Effector memory CD8-positive, alpha-beta T cell (primary cell): Measurements from ENCODE around the gene UAP1.
A peak's percentile ranks its signal among the peaks of the same experiment; 100 is the strongest.

ENCODE experiments used
- ATAC-seq: fragments of 150-1000 bp; cut with Tn5 transposase; replicated peaks from 2 replicates; pipeline ENCODE4 v1.10.0; 2021; ENCODE audit warnings: mild to moderate bottlenecking, moderate library complexity
- DNase-seq, 3 experiments: peaks; one replicate each; pipeline ENCODE4 v3.0.0; 2021
- H3K27ac Mint-ChIP-seq, 2 donors: one replicate each; pipeline ENCODE4 v1.8.0; 2022; ENCODE audit warnings: mild to moderate bottlenecking in 2 of 2, mixed read lengths in 2 of 2, moderate library complexity in 2 of 2
- H3K27me3 Mint-ChIP-seq, 2 donors: one replicate each; pipeline ENCODE4 v1.8.0; 2022; ENCODE audit warnings: mixed read lengths in 2 of 2
- H3K36me3 Mint-ChIP-seq: one replicate; pipeline ENCODE4 v1.8.0; 2022; ENCODE audit warnings: mild to moderate bottlenecking, moderate library complexity, mixed read lengths; ENCODE audit not compliant: insufficient read depth
- H3K4me1 Mint-ChIP-seq, 2 donors: one replicate each; pipeline ENCODE4 v1.8.0; 2022; ENCODE audit warnings: low read depth in 2 of 2, mixed read lengths in 2 of 2
- H3K4me3 Mint-ChIP-seq, 2 donors: one replicate each; pipeline ENCODE4 v1.8.0; 2022; ENCODE audit warnings: mild to moderate bottlenecking in 2 of 2, mixed read lengths in 2 of 2, moderate library complexity in 2 of 2
- H3K9me3 Mint-ChIP-seq, 2 donors: one replicate each; pipeline ENCODE4 v1.8.0; 2022; ENCODE audit warnings: mixed read lengths in 2 of 2

The UAP1 gene

DNA sequence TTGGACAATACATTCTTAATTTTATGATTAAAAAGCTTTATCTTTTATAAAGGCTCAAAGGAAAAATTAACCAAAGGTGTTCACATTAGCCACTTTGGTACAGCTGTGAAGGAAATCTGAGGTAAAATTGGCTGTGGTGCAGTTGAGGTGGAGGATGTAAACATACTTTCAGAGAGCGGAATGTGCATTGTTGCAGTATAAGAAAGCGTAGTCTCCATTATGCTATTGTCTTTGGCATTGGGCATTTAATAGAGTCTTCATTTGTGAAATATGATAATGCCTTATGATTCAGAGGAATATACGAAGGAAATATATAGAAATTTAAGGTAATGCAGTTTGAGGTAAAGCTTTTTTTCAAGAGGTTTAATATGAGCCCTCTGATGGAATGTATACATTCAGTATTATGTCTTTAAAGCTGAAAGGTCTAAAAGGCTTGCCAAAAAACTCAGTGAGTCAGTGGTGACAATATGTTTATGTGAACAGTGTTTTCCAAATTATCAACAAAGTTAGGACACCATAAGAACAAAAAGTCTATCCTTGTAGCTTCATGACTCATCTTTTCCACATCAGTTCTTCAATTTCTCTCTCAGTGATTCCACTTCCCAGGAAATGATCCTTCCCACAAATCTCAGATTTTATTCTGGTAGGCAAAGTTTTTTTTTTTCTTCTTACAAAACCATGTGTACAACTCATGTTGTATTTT lies 43.9 kb downstream of the UAP1 start:
- H3K27me3 Mint-ChIP-seq: no peaks in the 10 kb centered on the region
- H3K27ac Mint-ChIP-seq: no peak overlapping the region
- H3K9me3 Mint-ChIP-seq: no peaks in the 10 kb centered on the region
- H3K4me1 Mint-ChIP-seq: no peaks in the 10 kb centered on the region
- H3K36me3 Mint-ChIP-seq: peaks cover 28% of the 10 kb centered on the region
- no peak for DNase-seq
- ATAC-seq: no peak
- H3K4me3 Mint-ChIP-seq: no peak overlapping the region

DNA sequence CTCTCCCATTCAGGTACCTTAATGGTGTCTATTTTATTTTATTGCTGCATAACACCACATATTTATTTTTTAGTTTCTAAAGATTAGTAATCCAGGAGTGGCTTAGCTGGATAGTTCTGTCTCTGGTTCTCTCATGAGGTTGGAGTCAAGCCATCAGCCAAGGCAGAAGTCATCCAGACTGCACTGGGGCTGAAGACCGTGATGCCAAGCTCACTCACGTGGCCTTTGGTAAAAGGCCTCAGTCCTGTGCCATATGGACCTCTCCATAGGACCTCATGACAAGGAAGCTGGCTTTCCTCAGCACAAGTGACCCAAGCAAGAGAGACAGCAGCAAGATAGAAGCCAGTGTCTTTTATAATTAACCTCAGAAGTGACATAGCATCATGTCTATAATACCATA lies 47.8 kb downstream of the UAP1 start:
- peaks cover 13% of the 10 kb centered on the region for H3K36me3 Mint-ChIP-seq
- no peak overlapping the region for H3K4me3 Mint-ChIP-seq
- no peaks in the 10 kb centered on the region for H3K4me1 Mint-ChIP-seq

DNA sequence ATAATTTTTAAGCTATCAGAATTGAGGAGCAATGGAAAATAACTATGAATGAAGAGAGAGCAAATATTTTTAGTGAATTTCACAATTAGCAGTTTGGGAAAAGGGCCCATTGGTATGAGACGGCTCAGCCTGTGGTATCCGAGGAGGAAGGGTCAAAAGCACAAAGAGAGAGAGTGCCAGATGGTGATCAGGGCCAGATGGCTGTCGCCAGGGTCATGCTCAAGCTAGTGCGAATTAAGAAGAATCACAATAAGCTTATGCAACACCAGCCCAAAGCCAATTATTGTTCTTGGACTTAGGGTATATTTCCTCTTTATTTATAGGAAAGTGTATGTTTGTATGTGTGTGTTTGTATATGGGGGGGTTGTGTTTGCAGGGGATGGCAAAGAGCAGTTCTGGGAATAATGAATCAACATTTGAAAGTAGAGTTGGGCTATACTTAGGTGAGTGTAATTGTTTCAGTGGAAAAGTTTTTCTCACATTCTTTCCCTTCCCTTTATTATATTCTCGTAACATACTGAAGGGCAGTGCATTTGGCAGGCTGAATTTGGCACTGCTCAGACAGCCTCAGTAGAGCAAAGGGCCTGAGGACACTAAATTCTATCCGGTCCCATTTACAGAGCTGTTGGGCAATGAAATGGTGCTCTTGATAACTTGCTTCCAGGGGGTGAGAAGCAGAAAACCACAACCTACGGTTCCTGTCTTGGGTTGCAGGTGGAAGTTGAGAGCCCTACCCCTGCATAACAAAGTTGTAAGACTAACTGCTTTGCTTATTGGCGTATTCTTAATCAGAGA lies 51.3 kb downstream of the UAP1 start:
- ATAC-seq (no peak), DNase-seq (no peak)
- Mint-ChIP-seq H3K4me3 (no peak overlapping the region), H3K36me3 (peaks cover 6% of the 10 kb centered on the region), H3K27ac (peak overlapping the region in 1 of 2 donors; percentile 67), H3K4me1 (no peaks in the 10 kb centered on the region), H3K27me3 (no peaks in the 10 kb centered on the region), H3K9me3 (peaks cover 0 to 6% of the 10 kb centered on the region in 2 donors)

More for the DNA sequence above, 47.8 kb downstream of the UAP1 start:
- Mint-ChIP-seq H3K9me3 (no peaks in the 10 kb centered on the region), H3K27me3 (no peaks in the 10 kb centered on the region), H3K27ac (no peak overlapping the region)
- ATAC-seq: no peak
- no peak for DNase-seq

DNA sequence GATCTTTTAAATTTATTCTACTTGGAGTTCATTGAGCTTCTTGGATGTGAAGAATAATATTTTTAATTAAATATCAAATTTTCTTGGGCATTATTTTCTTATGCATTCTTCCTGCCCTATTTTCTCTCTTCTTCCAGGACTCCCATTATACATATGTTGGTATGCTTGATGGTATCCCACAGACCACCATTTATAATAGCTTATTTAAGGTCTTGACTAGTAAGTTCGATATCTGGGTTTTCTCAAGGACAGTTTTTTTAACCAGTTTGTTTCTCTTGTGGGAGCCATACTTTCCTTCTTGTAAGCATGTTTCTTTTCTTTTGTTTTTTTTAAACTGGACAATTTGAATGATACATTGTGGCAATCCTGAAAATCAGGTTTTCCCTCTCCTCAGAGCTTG lies 55.3 kb downstream of the UAP1 start:
- Mint-ChIP-seq H3K36me3 (peaks cover 6% of the 10 kb centered on the region), H3K4me3 (no peak overlapping the region), H3K27me3 (no peaks in the 10 kb centered on the region), H3K27ac (no peak overlapping the region), H3K4me1 (no peaks in the 10 kb centered on the region), H3K9me3 (peaks cover 0 to 6% of the 10 kb centered on the region in 2 donors)
- DNase-seq (no peak), ATAC-seq (no peak)

DNA sequence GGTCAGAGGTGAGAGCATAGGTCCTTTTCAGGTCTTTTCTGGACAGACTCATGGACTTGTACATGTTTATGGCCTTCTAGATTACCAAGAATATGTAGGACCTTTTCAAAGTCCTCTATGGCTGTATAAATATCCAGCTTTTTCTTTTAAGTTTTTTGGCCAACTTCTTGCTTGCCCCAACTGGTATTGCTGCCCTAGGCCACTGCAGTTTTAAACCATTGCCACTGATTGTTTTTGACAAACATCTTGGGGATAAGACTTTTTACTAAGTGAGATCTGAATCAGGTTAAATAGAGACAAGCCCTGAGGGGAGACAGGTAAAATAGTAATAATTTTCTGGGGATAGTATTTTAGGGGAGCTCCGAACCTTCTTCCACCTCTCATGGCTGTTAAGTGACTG lies 56.0 kb downstream of the UAP1 start:
- H3K9me3 Mint-ChIP-seq: peaks cover 0 to 6% of the 10 kb centered on the region in 2 donors
- no peaks in the 10 kb centered on the region for H3K4me1 Mint-ChIP-seq
- DNase-seq (no peak), ATAC-seq (no peak)
- peaks cover 3% of the 10 kb centered on the region for H3K36me3 Mint-ChIP-seq
- H3K27ac Mint-ChIP-seq: no peak overlapping the region
- no peak overlapping the region for H3K4me3 Mint-ChIP-seq
- H3K27me3 Mint-ChIP-seq: no peaks in the 10 kb centered on the region

DNA sequence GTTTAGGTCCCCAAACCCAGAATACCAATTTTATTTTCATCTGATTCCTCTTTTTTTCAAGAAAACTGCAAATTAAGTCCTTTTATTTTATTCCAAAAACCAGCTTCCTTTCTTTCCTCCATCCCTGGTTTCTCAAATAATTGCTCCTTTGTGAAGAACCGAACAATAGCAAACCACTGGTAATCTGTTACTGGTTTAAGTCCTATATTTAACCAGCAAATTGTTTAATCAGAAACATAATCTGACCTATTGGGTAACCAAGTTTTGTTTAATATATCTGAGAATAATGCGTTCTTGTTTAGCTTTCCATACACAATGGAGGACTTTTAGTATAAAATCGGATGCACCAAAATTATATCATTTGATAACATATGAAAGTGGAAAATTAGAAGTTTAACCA lies 57.6 kb downstream of the UAP1 start:
- H3K36me3 Mint-ChIP-seq: no peaks in the 10 kb centered on the region
- ATAC-seq (no peak), DNase-seq (no peak)
- no peaks in the 10 kb centered on the region for H3K4me1 Mint-ChIP-seq
- H3K27ac Mint-ChIP-seq: no peak overlapping the region
- no peak overlapping the region for H3K4me3 Mint-ChIP-seq
- H3K9me3 Mint-ChIP-seq: peaks cover 0 to 6% of the 10 kb centered on the region in 2 donors
- H3K27me3 Mint-ChIP-seq: peaks cover 0 to 5% of the 10 kb centered on the region in 2 donors

DNA sequence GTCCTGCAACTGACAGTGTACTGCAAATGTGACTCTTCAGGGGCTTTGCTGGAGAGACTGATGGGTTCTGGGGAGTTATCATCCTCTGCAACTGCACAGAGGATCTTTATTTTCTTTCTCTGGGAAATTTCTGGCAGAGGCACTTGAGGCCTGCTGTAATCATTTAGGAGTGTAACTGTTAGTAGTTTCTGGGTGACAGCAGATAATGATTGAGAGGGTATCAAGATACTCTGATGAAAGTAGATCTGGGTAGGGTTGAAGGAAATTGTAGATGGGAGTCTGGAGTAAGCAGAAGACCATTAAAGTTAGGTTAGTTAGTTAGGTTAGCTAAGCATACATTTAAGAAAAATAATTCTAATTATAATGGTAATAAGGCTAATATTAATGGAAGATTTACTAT lies 59.7 kb downstream of the UAP1 start:
- H3K9me3 Mint-ChIP-seq: peaks cover 0 to 6% of the 10 kb centered on the region in 2 donors

DNA sequence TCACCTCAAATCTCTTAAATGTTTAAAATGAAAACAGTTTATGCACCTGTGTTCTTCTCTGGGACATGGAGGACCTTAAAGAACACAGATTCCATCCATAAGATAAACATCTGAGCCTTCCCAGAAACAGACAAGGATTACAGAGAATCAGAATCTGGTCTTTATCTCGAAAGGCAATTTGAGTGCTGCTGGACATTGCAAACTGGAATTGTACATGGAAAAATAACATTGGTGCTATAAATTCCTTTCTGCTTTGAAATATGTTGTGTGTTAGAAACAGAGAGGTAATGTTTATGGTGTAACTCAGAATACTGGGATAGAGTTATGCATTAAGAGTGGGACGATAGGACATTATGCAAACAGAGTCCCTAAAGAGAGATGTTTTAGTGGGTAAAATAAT lies 64.2 kb downstream of the UAP1 start:
- Mint-ChIP-seq H3K4me3 (no peak overlapping the region), H3K9me3 (no peaks in the 10 kb centered on the region), H3K4me1 (no peaks in the 10 kb centered on the region), H3K27me3 (peaks cover 8 to 20% of the 10 kb centered on the region in 2 donors), H3K36me3 (no peaks in the 10 kb centered on the region), H3K27ac (no peak overlapping the region)
- ATAC-seq: no peak
- DNase-seq: no peak

More for the DNA sequence above, 59.7 kb downstream of the UAP1 start:
- H3K36me3 Mint-ChIP-seq: no peaks in the 10 kb centered on the region
- no peaks in the 10 kb centered on the region for H3K4me1 Mint-ChIP-seq
- DNase-seq (no peak), ATAC-seq (no peak)
- H3K27ac Mint-ChIP-seq: no peak overlapping the region
- peaks cover 0 to 13% of the 10 kb centered on the region in 2 donors for H3K27me3 Mint-ChIP-seq
- H3K4me3 Mint-ChIP-seq: no peak overlapping the region

DNA sequence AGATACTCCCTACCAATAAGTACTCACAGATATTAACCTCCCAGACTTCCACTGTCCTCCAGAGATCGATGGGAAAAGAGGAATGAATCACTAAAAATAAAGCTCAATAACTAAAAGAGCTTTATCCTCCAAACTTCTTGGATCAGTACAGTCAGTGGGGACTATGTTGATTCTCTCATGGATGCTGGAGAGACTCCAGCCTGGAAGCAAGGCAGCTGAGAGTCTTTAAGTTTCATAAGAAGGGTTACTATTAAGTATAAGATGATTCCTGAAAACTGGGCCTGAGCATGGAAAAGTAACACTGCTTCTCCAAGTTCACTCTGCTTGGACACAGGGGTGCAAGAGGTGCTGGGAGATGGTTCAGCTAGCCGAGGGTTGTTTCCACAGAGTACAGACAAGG lies 64.6 kb downstream of the UAP1 start:
- H3K4me3 Mint-ChIP-seq: no peak overlapping the region
- ATAC-seq: no peak
- H3K4me1 Mint-ChIP-seq: no peaks in the 10 kb centered on the region
- H3K27me3 Mint-ChIP-seq: peaks cover 8 to 20% of the 10 kb centered on the region in 2 donors
- no peak for DNase-seq
- H3K9me3 Mint-ChIP-seq: no peaks in the 10 kb centered on the region
- H3K27ac Mint-ChIP-seq: no peak overlapping the region
- H3K36me3 Mint-ChIP-seq: no peaks in the 10 kb centered on the region

DNA sequence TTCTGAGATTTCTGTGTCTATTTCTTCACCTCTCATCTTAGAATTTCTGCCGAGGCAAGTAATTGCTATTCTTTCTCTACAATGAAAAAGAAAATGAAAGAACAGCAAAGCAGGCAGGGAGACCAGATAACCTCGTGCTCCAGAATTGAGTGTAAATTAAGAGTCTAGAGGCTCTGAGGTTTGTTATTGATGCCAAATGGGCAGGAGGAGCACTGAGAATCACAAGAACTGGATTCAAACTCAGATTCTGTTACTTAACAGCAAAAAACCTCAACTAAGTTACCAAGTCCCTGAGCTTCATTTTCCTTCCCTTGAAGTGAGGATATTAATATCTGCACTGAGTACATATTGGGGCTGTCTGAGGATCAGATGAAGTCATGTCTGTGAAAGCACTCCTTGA lies 65.2 kb downstream of the UAP1 start:
- Mint-ChIP-seq H3K27ac (no peak overlapping the region), H3K4me3 (no peak overlapping the region), H3K27me3 (peaks cover 14 to 27% of the 10 kb centered on the region in 2 donors), H3K9me3 (no peaks in the 10 kb centered on the region), H3K36me3 (no peaks in the 10 kb centered on the region), H3K4me1 (no peaks in the 10 kb centered on the region)
- ATAC-seq: no peak
- DNase-seq: no peak

DNA sequence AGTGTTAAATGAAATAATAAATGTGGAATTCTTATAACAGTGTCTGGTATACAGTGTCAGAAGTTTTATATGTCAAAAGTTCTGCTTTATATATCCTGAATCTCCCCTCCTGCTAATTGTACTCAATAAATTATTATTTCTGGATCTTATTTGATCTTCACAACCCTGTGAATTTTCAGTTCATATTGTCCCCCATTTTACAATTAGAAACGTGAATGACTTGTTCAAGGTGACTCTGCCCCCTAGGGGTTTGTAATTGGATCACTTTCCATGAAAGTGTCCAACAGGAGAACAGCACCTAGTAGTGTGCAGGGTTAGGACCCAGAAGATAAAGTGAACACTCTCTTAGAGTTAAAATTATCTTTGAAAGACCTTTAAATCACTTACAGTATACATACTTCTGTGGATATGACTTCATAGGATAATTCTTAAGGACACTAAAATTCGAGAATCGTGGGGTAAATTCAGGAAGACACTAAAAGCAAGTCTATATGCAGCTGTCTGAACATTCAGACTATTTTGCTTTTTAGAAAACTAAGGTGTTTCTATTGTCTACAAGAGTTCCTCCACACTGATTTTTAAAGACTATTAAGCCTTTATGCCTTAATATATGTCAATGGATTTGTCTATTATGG lies 66.3 kb downstream of the UAP1 start:
- Mint-ChIP-seq H3K27ac (no peak overlapping the region), H3K4me1 (peaks cover 0 to 2% of the 10 kb centered on the region in 2 donors), H3K4me3 (no peak overlapping the region), H3K9me3 (no peaks in the 10 kb centered on the region), H3K36me3 (no peaks in the 10 kb centered on the region), H3K27me3 (peaks cover 14 to 28% of the 10 kb centered on the region in 2 donors)
- peak in 1 of 3 experiments; percentile 4 for DNase-seq
- no peak for ATAC-seq

DNA sequence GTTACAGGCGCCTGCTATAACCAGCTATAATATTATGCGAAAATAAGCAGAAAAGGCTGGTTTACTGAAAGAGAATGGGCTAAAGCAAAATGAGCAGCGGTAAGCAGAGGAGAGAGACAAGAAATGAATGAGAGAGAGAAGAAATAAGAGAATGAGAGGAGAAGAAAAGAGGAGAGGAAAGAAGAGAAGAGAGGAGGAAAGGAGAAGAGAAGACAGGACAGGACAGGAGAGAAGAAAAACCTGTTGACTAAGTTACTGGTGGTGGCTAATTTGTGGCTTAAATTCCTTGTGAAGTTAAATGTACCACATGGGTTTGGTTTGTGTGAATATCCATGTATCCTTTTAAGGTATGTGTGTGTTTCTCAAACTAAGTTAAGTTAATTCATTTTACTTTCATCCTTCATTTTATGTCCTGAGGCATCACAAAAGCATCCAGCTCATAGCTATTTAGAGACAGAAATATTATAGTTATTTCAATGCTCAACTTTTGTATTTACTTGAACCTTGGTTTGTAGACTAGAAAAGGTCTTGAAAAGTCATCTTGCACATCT lies 67.6 kb downstream of the UAP1 start:
- Mint-ChIP-seq H3K9me3 (no peaks in the 10 kb centered on the region), H3K27ac (no peak overlapping the region), H3K4me1 (peaks cover 0 to 4% of the 10 kb centered on the region in 2 donors), H3K27me3 (peaks cover 14 to 22% of the 10 kb centered on the region in 2 donors), H3K4me3 (no peak overlapping the region), H3K36me3 (peaks cover 2% of the 10 kb centered on the region)
- DNase-seq (no peak), ATAC-seq (no peak)

DNA sequence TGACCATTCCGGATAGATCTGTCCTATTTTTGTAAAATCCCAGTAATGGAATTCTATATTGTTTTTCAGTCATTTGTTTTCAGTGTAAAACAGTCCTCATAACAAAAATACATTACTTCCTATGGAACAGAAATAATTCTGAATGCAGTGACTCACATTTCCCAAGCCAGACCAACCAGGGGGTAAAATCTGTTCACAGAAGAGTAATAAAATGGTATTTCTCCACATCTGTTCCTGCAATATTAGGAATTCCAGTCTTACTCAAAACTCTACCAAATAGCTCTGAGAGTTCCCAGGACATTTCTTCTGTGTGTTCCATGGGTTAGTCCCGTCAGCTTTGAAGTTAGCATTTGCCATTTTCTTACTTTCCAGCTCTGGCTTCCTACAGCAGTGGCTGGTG lies 68.1 kb downstream of the UAP1 start:
- no peak for ATAC-seq
- H3K4me1 Mint-ChIP-seq: peaks cover 0 to 4% of the 10 kb centered on the region in 2 donors
- no peaks in the 10 kb centered on the region for H3K9me3 Mint-ChIP-seq
- H3K36me3 Mint-ChIP-seq: peaks cover 2% of the 10 kb centered on the region
- H3K27me3 Mint-ChIP-seq: peaks cover 14 to 17% of the 10 kb centered on the region in 2 donors
- no peak overlapping the region for H3K4me3 Mint-ChIP-seq
- no peak for DNase-seq
- H3K27ac Mint-ChIP-seq: no peak overlapping the region
